ENCODE measurements around the gene BAZ2B. TPM values are rescaled to one million over a fixed set of nuclear protein-coding genes. Genes with fewer than 3 reads are reported as not detected.

Gene BAZ2B
- total RNA-seq, 1 experiment from 2014 or later = 33.0 TPM

DNA sequence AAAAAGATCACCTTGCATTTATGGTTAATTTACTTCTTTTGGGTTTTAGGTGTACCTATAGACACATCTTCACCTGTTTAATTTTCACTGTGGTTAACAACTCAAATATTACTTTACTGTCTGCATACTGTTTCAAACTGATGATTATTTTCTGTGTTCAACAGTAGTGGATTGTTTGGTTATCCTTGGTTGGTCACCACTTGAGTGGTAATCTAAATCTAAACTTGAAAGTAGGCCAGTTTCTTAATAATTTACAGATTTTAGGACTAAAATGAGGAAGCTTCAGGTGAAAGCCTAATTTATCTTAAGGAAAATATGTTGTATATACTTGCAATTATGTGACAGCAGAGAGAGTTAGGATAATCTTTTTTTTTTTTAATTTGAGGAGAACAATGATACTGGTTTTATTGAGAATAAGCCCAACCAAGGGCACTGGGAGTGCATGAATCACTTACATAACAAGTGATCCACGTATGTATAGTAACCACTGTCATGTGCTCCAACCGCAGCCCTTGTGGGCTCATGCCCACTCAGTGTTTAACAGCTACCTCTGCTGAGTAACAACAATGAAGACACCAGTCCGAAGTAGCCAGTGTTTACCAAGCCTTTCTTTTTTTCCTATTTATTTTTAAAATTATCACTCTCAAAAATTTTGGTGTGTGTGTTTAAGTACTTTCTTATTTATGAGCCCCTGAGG, 298.8 kb downstream of the BAZ2B start:
- Mint-ChIP-seq H3K27me3 (ENCODE audit: low read depth) (no peaks in the 10 kb centered on the region), H3K36me3 (peaks cover 25% of the 10 kb centered on the region), H3K4me1 (no peaks in the 10 kb centered on the region), H3K9me3 (peaks cover 7% of the 10 kb centered on the region), H3K4me3 (no peak overlapping the region), H3K27ac (no peak overlapping the region)
- ChIA-PET POLR2A (no interaction called here), CTCF (no interaction called here)
- TF ChIP-seq E2F5 (CRISPR knock-in tag; IDR thresholded peaks at IDR 0.05) (no peak), GRHL2 (CRISPR knock-in tag; IDR thresholded peaks at IDR 0.05; ENCODE audit: insufficient replicate concordance, severe bottlenecking) (no peak), MYBL2 (CRISPR knock-in tag; IDR thresholded peaks at IDR 0.05) (no peak), SMAD3 (CRISPR knock-in tag; IDR thresholded peaks at IDR 0.05; ENCODE audit: borderline replicate concordance) (no peak), JAZF1 (CRISPR knock-in tag; IDR thresholded peaks at IDR 0.05) (no peak), ZNF138 (CRISPR knock-in tag; conservative IDR thresholded peaks at IDR 0.05) (no peak), ZBTB21 (CRISPR knock-in tag; IDR thresholded peaks at IDR 0.05; ENCODE audit: borderline replicate concordance) (no peak), FOXK1 (CRISPR knock-in tag; IDR thresholded peaks at IDR 0.05) (no peak), PRRX2 (CRISPR knock-in tag; IDR thresholded peaks at IDR 0.05) (no peak), KAT7 (CRISPR knock-in tag; IDR thresholded peaks at IDR 0.05; ENCODE audit: borderline replicate concordance) (no peak), ZSCAN18 (CRISPR knock-in tag; IDR thresholded peaks at IDR 0.05) (no peak), USF2 (CRISPR knock-in tag; IDR thresholded peaks at IDR 0.05) (no peak), ZNF219 (CRISPR knock-in tag; IDR thresholded peaks at IDR 0.05; ENCODE audit: borderline replicate concordance) (no peak), NR2C2 (CRISPR knock-in tag; IDR thresholded peaks at IDR 0.05) (no peak), SOX15 (CRISPR knock-in tag; IDR thresholded peaks at IDR 0.05) (no peak), NR1H2 (CRISPR knock-in tag; IDR thresholded peaks at IDR 0.05) (no peak)
- TF ChIP-seq, protein P1, sequence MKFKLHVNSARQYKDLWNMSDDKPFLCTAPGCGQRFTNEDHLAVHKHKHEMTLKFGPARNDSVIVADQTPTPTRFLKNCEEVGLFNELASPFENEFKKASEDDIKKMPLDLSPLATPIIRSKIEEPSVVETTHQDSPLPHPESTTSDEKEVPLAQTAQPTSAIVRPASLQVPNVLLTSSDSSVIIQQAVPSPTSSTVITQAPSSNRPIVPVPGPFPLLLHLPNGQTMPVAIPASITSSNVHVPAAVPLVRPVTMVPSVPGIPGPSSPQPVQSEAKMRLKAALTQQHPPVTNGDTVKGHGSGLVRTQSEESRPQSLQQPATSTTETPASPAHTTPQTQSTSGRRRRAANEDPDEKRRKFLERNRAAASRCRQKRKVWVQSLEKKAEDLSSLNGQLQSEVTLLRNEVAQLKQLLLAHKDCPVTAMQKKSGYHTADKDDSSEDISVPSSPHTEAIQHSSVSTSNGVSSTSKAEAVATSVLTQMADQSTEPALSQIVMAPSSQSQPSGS (CRISPR knock-in tag; IDR thresholded peaks at IDR 0.05; ENCODE audit: borderline replicate concordance, low read depth) = no peak
- TF ChIP-seq, protein P2, sequence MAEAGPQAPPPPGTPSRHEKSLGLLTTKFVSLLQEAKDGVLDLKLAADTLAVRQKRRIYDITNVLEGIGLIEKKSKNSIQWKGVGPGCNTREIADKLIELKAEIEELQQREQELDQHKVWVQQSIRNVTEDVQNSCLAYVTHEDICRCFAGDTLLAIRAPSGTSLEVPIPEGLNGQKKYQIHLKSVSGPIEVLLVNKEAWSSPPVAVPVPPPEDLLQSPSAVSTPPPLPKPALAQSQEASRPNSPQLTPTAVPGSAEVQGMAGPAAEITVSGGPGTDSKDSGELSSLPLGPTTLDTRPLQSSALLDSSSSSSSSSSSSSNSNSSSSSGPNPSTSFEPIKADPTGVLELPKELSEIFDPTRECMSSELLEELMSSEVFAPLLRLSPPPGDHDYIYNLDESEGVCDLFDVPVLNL (CRISPR knock-in tag; IDR thresholded peaks at IDR 0.05; ENCODE audit: borderline replicate concordance, low read depth) = no peak
- no peak for DNase-seq (ENCODE audit: low spot score)
- no peak for ATAC-seq

DNA sequence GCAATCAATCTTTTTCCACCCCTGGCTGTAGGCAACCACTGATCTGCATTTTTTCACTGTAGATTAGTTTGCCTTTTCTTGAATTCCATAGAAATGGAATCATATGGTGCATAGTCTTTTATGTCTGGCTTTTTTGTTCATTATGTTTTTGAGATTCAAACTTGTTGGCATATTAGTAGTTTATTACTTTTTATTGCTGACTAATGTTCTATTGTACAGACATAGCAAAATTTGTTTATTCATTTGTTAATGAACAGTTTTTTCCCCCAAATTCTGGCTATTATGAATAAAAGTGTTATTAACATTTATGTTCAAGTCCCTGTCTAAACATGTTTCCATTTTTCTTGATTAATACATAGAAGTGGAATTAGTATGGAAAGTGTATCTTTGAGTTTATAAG, 308.4 kb downstream of the BAZ2B start:
- no peaks in the 10 kb centered on the region; the same call in 1 of the 2 replicates for H3K27me3 Mint-ChIP-seq (ENCODE audit: low read depth)
- H3K36me3 Mint-ChIP-seq = no peaks in the 10 kb centered on the region
- H3K4me1 Mint-ChIP-seq = no peaks in the 10 kb centered on the region
- no peak overlapping the region for H3K4me3 Mint-ChIP-seq
- ChIA-PET CTCF (no interaction called here), POLR2A (no interaction called here)
- H3K27ac Mint-ChIP-seq = no peak overlapping the region
- DNase-seq (ENCODE audit: low spot score) (no peak), ATAC-seq (no peak)
- TF ChIP-seq HMGXB4 (CRISPR knock-in tag; IDR thresholded peaks at IDR 0.05) (no peak), TP53 (CRISPR knock-in tag; IDR thresholded peaks at IDR 0.05) (no peak), ZMAT4 (CRISPR knock-in tag; IDR thresholded peaks at IDR 0.05) (no peak)
- TF ChIP-seq, protein P2 (CRISPR knock-in tag; IDR thresholded peaks at IDR 0.05; ENCODE audit: borderline replicate concordance, low read depth) = no peak
- no peaks in the 10 kb centered on the region for H3K9me3 Mint-ChIP-seq

Data from WTC11 (cell line).